SKM-1 treated with dmso at 0.1 percent for 144 hours (cell line): ENCODE results near the gene AFF1.
A peak's percentile ranks its signal among the peaks of the same experiment; 100 is the strongest.
"Not testable (repeated sequence)": the region's sequence is repeated elsewhere in the genome, so short reads cannot be mapped to it uniquely, and the experiment has no call there.

Source experiments
- DNase-seq: peaks from one replicate; lab custom pipeline; 2025; ENCODE audit not compliant: unreplicated experiment; lab: John Stamatoyannopoulos, UW

The AFF1 gene

GRCh38 chr4:87007528-87008446, 73.0 kb downstream of the AFF1 start:
- DNase-seq, result peak; percentile 25

DNA sequence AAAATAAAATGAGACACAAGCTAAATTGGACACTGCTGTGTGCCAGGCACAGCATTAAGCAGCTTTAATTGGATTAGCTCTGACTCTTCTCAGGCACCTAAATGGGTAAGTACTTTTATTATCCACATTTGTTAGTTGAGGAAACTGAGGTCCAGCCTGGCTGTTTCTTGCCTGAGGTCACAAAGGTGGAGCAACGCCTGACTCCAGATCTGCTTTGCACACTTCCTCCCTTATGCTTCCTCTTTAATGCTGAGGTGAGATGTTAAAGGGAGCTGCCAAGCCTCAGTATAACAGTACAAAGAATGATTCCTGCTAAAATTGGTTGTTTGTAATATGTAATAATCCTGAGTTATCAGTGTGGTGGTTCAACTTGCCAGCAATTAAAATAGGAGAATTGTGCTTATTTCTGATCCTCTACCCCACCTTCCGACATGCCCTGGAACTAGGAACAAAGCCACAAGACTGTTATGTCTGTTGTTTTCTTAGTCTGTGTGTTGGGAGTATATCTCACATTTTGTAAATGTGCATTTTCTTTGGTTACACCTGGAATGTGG, 74.4 kb downstream of the AFF1 start:
- peak; percentile 90 for DNase-seq

DNA sequence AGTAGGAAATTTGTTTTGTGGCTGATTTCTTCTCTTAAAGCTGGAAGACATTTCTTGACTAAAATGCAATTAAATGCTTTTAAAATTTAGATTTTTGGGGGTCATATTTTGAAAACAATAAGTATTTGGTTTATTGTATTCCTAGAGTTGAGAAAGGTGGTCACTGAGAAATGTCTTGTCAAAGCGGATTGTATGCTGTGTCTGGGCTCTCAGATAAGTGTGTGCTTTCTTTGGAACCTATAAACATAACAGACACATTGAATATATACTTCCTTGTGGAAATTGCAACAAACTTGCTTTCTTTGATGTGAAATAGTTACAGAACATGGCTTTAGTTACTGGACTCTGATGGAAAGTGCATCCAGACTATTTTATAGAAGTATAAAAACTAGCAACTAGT, 75.4 kb downstream of the AFF1 start:
- DNase-seq, result no peak

- no peak for DNase-seq
Measured at GRCh38 chr4:87011340-87012034, 76.7 kb downstream of the AFF1 start.

DNA sequence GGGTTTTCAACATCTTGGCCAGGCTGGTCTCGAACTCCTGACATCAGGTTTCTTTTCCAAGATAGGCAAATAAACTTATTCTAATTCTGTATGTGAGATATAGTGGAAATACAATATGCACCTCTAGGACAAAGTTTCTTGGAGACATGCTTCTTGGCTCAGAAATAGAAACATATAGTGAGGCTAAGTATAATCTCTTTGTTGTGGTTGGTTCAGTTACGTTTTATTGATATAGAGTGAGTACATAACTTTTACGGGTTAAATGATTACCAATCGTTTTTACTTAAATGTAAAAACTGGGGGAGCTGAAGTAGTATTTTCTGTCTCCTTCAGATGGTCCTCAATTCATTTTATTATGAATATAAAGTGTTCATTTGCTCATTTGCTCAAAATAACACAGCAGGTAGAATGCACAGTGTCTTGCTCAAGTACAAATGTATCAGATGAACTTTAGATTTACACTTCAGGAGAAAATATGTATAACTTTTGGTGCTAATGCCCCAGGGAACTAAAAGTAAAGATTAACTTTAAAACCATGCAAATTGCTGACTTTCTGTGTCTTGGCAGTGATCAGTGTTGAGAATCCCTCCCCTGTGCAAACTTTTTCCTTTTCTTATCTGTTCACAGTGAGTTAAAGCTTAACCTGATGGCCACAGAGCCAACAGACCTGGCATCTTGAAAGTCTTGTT, 77.6 kb downstream of the AFF1 start:
- no peak for DNase-seq

GRCh38 chr4:87012954-87013308, 78.1 kb downstream of the AFF1 start:
- DNase-seq, result not testable (repeated sequence)

DNA sequence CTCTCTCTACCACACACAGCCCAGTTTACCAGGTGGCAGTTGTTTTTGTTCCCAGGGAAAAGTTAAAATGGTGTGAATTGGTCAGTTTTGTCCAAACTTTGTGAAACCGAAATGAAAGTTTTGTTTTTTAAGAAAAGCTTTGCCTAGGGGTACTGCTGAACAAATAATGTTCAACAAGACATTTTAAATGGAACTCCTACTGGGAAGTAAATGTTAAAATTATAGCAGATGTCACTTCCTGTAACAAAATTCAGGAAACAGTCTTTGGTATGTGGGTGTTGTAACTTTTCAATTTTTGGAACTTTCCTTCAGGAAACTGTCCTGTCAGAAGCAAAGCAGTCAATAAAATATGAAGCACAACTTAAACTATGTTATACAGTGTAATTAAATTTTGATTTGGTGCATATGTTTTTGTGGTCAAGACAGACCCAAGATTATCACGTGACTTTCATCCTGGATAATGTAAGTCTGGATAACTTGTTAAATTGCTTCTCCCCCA, 79.5 kb downstream of the AFF1 start:
- DNase-seq, result no peak

DNA sequence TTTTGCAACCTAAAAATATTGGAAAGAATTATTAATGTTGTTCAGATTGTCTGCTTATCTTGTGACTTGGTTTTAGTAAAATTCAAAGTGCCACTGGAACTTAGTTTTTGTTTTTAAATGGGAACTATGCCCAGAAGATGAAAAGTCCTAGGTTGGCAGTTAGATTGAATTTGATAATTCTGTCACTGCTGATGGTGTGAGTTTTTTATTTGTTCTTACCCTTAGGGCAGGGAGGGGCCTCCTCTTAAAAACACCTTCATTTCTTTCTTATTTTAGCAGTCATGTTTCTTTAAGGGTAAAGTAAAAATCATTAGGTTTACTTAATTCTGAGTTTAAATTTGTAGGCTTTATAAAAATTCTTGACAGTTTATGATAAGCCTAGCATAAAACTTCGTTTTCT, 80.6 kb downstream of the AFF1 start:
- no peak for DNase-seq

GRCh38 chr4:87017580-87018342, 83.0 kb downstream of the AFF1 start:
- no peak for DNase-seq

- no peak for DNase-seq
Measured at GRCh38 chr4:87018753-87019152, 83.9 kb downstream of the AFF1 start.

- no peak for DNase-seq
Measured at GRCh38 chr4:87019246-87019791, 84.5 kb downstream of the AFF1 start.

- DNase-seq, result no peak
Measured at GRCh38 chr4:87019898-87020297, 85.1 kb downstream of the AFF1 start.

DNA sequence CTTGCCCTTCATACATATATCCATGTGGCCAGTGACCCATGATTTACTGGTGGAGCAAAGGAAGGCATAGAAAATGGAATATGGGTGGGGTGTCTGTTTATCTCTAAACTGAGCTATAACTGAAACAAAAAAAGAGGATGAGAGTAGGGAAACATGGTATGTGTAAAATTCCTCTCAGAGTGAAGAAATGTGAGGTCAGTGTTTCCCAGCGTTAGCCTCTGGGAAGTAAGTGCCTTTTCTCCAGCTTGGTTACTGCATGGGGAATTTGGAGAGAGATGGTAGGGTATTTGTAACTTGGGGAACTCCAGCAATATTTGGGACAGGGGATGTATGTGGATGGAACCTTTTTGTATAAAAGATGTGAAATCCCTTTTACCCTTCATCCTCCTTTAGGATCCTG, 89.4 kb downstream of the AFF1 start:
- no peak for DNase-seq

DNA sequence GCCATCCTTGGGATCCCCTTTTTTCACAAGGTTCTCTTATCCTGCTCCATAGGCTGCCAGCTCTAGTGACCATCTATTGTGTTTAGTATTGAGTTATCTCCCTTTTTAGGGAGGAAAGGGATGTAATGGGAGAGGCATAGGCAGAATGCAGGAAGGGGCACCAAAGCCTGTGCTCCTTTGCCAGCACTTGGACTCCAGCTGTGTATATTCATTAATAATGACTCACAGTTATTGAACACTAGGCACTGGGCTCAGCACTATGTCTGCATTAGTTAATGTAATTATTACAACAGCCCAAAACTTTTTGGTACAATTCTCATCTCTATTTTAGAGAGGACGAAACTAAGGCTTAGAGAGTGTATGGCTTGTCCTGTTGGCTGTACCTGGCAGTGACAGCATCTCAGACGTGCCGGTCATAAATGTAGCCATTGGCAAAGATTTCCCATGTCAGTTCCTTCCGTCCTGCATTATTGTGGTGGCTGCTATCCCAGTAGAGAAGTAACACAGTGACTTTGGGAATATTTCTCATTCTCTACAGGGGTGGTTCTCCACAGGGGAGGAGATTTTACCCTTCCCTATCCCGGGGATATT, 90.3 kb downstream of the AFF1 start:
- DNase-seq, result no peak

GRCh38 chr4:87025614-87026041, 90.8 kb downstream of the AFF1 start:
- no peak for DNase-seq

- DNase-seq, result peak; percentile 82
Measured at GRCh38 chr4:87026800-87027495, 92.1 kb downstream of the AFF1 start.

GRCh38 chr4:87029356-87029755, 94.5 kb downstream of the AFF1 start:
- no peak for DNase-seq

DNA sequence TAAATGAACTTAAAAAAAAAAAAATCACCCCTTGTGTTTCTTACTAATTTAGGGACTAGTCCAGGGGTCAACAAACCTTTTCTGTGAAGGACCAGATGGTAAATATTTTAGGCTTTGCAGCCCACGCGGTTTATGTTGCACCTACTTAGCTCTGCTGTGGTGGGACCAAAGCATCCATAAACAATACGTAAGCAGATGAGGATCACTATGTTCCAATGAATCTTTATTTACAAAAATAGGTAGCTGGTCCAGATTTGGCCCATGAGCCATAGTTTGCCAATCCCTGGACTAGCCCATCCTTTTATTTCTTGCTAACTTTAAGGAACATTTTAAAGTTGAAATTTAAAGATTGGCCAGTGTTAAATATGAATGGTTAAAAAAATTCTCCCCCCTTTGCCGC, 95.3 kb downstream of the AFF1 start:
- no peak for DNase-seq

DNA sequence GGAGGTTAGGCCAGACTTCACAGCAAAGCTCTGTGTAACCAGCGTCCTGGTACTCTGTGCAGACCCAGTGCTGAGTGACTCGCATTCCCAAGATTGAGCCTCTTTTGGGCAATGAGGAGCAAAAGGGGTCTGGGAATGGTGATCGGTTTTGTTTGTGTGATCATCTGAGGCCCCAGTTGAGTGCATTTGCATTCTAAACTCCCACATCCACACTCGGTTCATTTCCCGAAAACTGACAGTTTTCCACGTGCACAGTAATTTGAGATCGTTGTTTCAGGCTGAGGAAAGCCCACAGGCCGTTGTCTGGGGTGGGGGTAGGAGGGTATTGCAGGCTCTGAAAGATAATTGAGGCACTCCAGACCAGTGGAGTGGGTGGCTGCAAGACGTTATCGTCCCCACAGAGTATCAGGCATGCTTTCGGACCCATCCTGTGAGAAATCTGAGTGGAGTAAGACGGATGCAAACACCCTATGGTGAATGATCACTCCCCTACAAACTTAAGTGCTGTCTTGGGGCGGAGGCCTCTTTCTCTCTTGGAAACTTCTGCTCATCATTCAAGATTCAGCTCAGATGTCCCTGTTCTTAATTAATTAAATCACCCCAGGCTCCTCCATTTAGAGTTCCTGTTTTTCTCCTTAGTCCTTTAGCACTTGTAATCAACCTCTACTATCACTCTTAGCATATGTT, 96.1 kb downstream of the AFF1 start:
- DNase-seq, result no peak
